Umbilical cord (tissue), 2 donors: ENCODE measurements around the gene ZNF526. TPM values are rescaled to one million over a fixed set of nuclear protein-coding genes. Genes with fewer than 3 reads are reported as not detected.
A peak's percentile ranks its signal among the peaks of the same experiment; 100 is the strongest.

Experiments
- DNase-seq: peaks from one replicate; pipeline ENCODE4 v3.0.0-alpha.2; 2015; ENCODE audit warnings: low spot score
- total RNA-seq: library from RNA; depleted of rRNA; stranded (reverse); fragments of >200 nt; gene quantifications from one replicate; pipeline ENCODE4 v1.2.3, GENCODE V29; 2014; ENCODE audit warnings: low replicate concordance; ENCODE audit not compliant: insufficient read depth

Gene ZNF526
- total RNA-seq, 1 donor from 2014 or later, result 7.5 TPM

DNA sequence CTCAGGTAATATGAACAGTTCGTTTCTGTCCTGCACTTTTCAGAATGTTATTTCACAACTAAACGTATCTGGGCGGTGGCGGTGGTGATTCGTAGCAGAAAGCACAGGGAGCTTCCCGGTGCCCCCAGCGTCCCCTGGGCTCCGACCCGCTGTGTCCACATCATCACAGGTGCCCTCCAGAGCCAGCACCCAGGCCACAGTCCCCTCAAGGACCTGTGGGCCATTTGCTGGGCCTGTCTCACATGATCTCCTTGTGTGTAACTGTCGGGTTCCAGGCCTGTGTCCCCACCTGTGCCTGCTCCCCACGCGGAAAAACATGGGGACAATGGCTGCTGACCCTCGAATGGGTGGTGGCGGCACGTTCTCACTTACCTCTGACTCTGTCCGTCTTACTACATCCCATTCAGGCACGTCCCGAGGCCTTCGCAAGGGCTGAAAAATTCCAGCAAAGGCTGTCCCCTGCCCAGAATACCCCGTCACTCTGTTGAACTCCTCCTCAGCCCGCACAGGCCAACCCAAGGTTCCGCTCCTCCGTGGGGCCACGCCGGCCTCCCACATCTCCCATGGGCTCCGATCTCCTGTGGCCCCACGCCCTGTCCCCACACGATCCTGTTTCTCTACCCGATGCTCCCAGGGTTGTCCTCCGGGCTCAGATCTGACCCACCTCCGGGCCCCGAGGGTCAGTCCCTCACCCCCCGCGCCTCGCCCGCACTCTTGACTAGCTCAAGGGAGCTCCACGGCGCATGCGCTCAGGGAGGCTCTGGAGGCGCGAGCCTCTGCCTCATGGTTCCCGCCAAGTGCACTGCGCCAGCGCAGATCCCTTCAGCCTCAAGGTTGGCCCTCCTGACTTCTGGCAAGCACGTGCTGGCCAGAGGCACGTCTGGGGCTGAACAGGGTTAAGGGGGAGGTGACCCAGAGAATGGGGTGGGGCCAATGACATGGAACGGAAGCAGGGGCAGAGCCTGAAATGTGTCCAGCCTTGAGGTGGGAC lies 23.8 kb upstream of the ZNF526 start:
- no peak for DNase-seq

DNA sequence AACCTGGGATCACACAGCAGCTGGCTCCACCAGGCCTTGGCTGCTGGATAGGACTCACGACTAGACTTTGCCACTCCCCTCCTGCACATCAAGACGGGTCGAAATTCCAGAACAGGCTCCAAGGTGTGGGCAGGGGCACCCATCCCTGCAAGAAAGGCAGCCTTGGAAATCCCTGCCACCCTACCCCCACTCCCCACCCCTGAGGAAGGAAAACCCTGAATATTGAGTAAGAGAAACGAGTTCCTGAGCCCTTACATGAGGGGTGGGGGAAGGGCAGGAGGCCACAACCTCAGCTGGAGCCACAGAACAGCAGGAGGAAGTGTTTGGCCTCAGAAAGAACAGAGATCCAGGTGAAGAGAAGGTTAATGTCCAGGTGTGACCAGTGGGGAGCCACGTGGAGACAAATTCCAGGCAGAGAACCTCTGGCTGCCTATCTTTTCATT lies 22.7 kb upstream of the ZNF526 start:
- DNase-seq, result no peak

DNA sequence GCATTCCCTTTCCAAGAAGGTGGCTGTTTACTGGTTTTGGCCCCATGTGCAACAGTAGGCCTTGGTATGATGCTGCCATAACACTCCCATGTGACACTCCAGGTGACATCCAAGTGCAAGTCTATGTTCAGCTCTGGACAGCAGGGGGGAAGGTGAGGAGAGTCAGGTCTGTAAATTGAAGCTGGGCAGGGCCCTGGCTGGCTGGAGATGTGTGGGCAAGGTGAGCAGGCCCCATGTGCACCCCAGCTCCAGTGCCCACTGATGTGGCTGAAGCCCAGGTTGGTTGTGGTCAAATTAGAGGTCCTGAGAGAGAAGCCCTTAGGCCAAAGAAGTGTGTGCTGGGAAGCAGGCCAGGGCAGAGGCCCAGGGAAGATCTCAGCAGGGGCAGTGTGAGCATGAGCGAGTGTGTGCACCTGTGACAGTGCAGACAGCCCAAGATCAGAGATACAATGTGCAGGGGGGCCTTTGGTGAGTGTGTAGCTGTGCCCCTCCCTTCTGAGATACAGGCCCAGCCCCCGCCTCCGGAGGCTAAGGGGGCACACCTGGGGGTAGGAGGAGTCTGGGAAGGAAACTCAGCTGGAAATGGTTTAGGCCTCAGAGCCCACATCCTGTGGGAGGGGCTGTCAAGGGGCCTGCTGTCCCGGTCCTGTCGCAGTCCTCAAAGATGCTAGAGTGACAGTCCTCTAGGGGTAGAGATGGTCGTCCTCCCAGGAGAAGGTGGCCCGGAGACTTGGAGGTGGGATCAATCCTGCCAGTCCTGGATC lies 21.3 kb upstream of the ZNF526 start:
- no peak for DNase-seq

DNA sequence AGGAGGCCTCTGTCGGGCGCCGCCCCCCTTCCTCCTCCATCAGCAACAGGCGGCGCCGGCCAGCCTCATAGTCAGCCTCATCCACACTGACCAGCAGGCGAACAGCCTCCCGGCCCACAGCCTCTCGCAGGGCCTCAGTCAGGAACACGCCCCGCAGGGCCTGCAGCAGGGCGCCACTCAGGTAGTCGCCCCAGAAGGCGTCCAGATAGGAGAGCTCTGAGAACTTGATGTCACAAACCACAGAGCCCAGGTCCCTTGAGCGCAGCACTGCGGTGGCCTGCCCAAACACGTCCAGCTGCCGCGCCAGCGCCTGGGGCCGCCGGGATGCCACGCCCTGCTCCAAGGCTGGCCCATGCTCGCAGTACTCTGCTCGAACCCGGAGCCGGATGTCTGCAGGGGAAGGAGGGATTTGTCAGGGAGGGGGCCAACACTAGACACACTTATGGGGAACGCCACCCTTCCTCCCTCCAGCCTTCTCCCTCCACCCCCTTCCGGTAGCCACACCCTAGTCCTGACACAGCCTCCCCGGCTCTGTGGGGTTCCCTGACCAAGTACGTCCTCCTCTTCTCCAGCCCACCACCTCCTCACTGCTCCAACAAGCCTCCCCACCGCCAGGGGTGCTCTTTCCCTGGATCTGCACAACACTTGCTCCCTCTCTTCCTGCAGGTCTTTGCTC lies 20.5 kb upstream of the ZNF526 start:
- DNase-seq, result peak; percentile 24

DNA sequence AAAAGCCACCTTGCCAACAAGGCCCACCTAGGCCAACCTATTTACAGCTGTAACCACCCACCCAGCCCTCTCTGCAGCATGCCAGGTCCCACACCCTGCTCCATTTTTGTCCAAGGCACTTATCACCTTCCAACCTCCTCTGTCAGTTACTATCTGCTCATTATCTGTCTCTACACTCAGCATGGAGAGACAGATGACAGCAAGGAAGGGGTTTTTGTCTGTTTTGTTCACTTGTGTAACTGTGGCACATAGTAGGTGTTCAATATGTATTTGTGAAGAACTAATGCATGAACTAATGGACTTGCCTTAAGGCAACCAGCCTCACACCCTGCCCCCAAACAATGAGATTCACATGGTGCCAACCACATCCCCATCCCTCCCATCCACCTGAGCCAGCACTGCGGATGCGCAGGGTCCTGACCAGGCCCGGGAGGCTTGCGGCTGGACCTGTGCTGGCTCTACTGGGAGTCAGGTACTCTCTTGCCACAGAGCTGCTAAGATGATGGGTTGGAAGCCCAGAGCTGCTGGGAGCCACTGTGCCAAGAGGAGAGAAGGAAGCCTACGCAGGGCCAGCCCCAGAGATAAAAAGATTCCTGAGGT lies 19.9 kb upstream of the ZNF526 start:
- no peak for DNase-seq

DNA sequence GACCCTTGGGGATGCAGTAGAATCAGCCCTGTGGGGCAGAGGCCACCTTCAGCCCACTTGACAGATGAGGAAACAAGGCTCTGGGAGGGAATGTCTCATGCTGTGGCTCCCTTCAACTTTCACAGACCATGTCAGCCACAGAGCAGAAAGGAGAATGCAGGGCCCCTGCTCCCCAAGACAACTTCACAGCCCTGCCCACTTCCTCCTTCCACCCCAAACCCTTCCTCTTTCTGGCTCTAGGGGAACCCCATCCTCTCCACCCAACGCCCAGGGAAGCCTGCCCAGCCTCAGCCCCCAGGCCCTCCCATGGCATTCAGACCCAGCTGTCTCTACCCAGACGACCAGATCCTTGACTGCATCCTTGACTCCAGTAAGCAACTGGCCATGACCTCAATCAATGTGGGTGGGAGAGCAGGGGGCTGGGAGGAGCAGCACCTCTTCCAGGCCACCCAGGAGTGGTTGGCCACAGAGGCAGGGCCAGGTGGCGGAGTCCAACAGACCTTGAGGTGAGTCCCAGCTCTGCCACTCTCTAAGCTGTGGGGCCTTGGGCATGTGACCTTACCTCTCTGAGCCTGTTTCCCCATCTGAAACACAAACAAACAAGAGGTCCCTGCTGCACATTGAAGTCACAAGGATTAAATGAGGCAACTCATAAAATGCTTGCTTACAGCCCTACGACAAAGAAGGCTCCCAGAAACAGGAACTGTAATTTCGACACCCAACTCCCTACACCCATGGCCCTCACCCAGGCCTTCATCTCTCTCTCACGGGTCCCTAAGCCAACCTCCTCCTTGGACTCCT lies 18.4 kb upstream of the ZNF526 start:
- DNase-seq, result peak; percentile 22

DNA sequence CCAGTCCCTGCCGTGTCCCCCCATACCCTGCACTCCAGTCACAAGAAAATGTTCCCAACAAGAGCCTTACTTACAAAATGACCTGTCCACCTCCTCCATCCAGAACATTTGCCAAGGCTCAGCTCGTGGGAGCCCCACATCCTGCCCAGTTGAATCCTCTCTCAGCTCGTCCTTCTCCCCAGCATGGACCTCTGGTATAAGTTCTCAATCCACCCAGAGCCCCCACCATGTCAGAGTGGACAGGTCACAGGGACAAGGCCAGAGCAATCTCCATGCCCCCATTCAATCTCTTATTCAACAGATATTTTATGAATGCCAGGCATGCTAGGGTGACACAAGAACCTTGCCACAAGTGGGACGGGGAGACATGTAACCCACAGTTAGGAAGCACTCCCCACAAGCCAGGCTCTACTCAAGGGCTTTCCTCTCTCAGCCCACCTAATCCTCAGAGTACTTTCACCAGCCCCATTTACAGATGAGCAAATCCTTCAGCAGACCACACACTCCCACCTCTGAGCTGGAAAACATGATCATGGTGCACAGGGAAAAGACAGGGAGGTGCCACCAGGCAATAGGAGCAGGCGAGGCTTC lies 17.7 kb upstream of the ZNF526 start:
- DNase-seq, result no peak

- DNase-seq, result no peak
Measured at GRCh38 chr19:42203700-42204099, 16.4 kb upstream of the ZNF526 start.

GRCh38 chr19:42204664-42205063 lies 15.4 kb upstream of the ZNF526 start:
- no peak for DNase-seq

DNA sequence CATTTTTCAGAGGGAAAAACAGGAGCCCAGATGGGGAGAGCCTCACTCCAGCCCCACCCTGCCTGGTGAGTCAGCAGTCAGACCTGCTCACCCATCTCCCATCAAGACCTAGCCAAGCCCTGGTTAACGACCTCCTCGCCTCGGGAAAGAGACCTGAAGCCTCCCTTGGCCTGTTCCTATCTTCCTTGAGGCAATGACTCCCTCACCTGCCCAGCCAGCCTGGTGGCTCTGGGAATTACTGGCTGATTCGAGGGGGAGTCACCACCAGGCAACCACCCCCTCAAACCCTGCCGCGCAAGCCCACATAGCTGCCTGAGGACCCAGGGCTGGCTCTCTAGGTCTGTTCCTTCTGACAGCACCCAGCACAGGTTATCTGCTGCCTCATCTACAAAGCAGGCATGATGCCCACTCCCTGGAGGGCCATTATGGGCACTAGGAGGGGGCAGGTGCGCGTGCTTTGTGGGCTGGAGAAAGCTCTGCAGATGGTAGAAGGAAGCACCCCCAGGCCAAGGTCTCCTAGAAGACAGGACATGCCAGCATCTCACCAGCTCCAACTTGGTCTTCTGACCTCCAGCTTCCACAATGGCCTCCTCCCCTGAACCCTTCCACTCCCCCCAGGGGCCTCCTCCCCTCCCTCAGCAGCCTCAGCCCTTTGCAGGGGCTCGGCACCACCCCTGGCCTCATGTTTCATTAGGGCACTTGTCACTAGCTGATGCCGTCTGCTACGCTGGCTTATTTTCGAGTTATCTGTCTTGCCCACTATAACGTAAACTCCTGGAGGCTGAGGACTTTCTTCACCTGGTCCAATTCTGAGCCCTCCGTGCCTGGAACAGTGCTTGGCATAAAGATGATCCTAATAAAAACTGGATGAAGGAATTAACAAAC lies 13.0 kb upstream of the ZNF526 start:
- DNase-seq, result no peak

GRCh38 chr19:42207767-42208271 lies 12.3 kb upstream of the ZNF526 start:
- DNase-seq, result no peak

- DNase-seq, result no peak
Measured at GRCh38 chr19:42208612-42209011, 11.5 kb upstream of the ZNF526 start.

- DNase-seq, result no peak
Measured at GRCh38 chr19:42212886-42213285, 7.2 kb upstream of the ZNF526 start.

DNA sequence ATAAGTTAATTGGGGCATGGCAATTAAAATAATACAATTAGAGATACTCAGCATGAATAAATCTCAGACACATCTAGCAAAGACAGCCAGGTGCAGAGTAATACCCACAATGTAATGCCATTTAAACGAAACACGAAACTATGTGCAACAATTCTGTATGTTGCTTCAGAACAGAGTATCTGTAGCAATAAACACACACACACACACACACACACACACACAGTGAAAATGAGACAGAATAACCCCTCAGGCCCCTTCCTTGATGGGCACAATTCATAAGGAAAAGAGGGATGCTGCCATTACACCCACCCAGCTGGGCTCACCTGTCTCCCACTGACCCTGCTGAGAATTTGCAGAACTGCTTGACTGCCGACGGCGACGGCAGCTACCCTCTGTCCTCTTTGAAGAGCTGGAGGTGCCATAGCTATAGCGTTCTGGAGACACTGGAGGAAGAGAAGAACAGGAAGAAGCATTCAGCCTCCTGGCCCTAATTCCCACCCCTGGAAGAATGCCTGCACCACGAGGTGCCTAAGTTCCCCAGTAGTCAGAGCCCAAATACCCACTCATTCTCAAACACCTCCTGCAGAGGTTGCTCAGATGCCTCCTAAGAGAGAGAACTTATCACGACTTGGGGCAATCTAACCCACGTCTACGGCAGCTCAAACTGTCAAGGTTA lies 5.2 kb upstream of the ZNF526 start:
- no peak for DNase-seq

DNA sequence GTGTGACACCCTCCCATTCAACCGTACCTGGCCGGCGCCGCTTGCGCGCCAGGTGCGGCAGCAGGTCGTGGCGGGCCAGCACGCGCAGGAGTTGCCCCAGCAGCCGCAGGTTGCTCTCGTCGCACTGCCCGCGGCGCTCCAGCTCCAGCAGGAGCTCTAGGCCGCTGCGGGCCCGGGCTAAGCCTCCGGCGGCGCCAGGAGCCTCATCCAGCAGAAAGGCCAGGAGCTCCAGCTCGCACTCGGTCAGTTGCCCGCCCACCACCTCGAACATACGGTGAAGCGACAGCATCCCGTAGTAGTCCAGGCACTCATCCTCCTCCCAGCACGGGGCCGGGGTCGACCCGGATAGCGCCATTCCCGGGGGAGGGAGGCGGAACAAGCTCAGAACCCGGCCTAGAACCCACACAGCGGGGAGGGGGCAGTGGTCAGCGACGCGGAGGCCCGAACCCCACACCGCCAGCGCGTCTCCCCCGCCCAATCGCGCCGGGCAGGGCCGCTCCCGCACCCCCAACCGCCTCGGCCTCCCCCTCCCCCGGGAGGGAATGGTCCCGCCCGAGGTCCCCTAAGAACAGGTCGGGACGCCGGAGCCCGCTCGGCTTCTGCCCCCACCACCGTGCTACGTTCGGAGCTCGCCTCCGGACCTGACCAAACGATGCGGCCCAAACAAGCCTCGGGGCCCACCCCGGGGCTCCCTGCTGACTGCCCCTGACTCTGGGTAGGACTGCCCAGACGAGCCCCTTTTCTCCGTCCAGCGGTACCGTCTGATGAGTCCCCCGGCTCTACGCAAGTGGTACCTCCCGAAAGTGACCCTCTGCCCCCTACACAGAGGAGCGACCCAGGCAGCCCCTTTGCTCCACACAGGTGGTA lies 3.2 kb upstream of the ZNF526 start:
- DNase-seq, result peak; percentile 31

DNA sequence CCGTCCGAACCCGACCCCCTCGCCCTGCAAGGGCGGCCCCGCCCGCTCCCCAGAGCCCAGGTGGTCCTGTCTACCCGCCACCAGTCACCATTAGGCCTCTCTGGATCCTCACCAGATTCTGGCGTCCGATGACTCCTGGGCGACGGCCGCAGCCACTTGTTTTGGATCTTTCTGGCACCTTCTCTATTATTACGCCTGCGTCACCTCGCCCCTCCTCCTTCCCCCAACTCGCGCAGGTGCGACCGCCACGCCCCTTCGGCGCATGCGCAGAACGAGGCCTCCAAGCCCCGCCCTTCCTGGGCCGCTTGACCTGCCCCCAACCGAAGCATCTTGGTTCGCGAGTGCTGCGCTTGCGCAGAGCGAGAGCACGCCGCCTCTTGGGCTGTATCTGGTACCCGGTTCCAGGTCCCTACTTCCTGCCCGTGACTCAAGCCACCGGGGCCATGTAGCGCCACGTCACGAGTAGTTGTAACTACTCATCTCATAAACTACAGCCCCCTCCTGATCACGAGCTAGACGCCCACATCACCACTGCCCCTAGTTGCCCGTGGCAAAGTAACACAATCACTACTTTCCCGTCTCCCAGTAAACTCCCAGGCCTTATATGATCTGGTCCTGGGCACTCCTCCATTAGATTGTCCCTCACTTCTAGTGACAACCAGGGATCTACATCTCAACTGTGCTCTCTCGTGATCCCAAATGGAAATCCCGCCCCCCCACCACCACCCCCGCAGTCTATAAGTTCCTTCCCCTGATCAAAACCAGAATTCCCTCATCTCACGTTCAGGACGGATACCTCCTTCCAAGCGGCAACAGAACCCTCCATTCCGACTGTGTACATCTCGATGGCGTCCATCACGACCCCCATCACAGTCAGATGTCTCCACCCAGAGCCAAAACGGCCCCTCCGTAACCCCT lies 2.3 kb upstream of the ZNF526 start, which contains the start of gene DEDD2:
Gene DEDD2, minus strand, starts transcription at position 158 of the 918 bp plus-strand sequence. CDS start 670 bp downstream, outside the sequence.
- DNase-seq, result peak; percentile 97
